ENCODE measurements around the gene GSE1. TPM values are rescaled to one million over a fixed set of nuclear protein-coding genes. Genes with fewer than 3 reads are reported as not detected.

GSE1 gene
- total RNA-seq, 1 donor from 2014 or later, result 120 TPM

DNA sequence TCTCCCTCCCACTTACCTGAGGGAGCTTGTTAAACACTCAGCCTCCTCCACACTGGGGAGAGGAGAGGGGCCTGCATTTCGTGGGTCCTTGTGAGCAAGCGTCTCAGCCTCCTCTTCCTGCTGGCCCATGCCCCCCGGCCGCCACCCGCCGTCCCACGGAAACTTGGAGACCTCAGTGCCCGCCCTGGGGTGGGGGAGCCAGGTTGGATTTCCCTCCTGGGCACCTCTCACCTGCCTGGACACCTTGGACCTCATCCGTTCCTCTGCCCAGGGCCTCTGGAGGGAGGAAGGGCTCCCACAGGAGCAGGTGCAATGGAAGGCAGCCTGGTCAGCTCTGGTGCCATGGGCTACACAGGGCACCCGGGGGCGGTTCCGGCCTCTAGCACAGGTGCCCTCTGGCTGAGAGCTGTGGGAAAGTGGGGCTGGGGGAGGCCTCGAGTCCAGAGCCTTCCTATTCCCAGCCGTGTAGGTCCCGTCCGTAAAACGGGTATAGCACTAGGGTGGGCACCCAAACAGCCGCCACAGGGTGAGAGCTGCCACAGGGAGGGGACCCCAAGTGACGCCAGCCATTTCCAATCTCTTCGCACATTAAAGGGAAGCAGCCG is 11.0 kb downstream of the GSE1 start:
- H3K27me3 ChIP-seq, result no peaks in the 10 kb centered on the region
- peaks cover 0 to 5% of the 10 kb centered on the region in 2 donors for H3K36me3 ChIP-seq
- no peak overlapping the region for H3K4me3 ChIP-seq
- TF ChIP-seq, protein P1, sequence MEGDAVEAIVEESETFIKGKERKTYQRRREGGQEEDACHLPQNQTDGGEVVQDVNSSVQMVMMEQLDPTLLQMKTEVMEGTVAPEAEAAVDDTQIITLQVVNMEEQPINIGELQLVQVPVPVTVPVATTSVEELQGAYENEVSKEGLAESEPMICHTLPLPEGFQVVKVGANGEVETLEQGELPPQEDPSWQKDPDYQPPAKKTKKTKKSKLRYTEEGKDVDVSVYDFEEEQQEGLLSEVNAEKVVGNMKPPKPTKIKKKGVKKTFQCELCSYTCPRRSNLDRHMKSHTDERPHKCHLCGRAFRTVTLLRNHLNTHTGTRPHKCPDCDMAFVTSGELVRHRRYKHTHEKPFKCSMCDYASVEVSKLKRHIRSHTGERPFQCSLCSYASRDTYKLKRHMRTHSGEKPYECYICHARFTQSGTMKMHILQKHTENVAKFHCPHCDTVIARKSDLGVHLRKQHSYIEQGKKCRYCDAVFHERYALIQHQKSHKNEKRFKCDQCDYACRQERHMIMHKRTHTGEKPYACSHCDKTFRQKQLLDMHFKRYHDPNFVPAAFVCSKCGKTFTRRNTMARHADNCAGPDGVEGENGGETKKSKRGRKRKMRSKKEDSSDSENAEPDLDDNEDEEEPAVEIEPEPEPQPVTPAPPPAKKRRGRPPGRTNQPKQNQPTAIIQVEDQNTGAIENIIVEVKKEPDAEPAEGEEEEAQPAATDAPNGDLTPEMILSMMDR (IDR thresholded peaks at IDR 0.05), result no peak
- intact Hi-C loops (cut with DNase I), result no loop called here
- no peak overlapping the region for H3K27ac ChIP-seq
- peaks cover 0 to 12% of the 10 kb centered on the region in 2 donors for H3K4me1 ChIP-seq
- DNase-seq (ENCODE audit: low spot score in 2 of 2), result no peak
- peaks cover 0 to under 1% of the 10 kb centered on the region in 2 donors for H3K9me3 ChIP-seq

DNA sequence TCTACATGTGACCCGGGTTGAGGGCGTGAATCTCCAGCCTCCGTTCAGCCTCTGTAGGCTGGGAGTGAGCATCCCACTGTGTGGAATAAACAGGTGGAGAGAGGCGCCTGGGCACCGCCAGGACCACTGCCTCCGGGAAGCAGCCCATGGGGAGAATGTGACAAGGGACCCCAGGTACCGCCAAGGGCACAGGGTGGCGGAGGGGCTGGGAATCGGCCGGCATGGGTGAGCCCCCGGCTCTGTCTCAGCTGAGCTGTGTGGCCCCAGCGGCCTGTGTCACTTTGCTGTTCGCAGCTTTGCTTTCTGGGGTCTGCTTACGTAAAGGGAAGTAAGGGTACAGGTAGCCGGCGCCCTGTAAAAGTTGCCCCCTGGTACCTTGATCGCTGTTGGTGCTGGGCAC is 11.5 kb downstream of the GSE1 start:
- Histone ChIP-seq H3K27me3 (no peaks in the 10 kb centered on the region), H3K9me3 (peaks cover 2 to 6% of the 10 kb centered on the region in 2 donors), H3K4me1 (peaks cover 0 to 12% of the 10 kb centered on the region in 2 donors), H3K36me3 (peaks cover 0 to 5% of the 10 kb centered on the region in 2 donors), H3K27ac (no peak overlapping the region), H3K4me3 (no peak overlapping the region)
- DNase-seq (ENCODE audit: low spot score in 2 of 2), result no peak
- intact Hi-C loops (cut with DNase I), result no loop called here
- TF ChIP-seq, protein P1 (IDR thresholded peaks at IDR 0.05), result no peak

DNA sequence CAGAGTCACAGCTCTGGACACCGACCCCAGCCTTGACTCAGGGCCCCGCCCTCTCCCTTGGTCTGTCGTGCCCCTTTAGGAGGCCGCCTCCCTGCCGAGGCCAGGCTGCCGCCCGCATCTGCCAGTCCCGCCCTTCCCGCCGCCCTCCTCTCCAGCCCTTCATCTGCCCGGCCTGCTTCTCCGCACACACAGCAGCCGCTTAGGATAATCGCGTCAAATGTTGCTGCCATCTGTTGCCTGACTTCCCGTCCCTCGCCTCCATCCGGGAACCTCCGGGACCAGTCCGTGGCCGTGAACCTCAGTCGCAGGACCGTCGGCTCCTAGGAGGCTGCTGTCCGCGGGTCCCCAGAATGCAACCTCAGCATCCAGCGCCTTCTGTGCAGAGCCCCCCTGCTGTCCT is 11.9 kb downstream of the GSE1 start:
- DNase-seq (ENCODE audit: low spot score in 2 of 2), result no peak
- Histone ChIP-seq H3K27me3 (no peaks in the 10 kb centered on the region), H3K27ac (no peak overlapping the region), H3K4me3 (no peak overlapping the region), H3K36me3 (peaks cover 0 to 5% of the 10 kb centered on the region in 2 donors), H3K9me3 (peaks cover 6 to 10% of the 10 kb centered on the region in 2 donors), H3K4me1 (peaks cover 0 to 12% of the 10 kb centered on the region in 2 donors)
- intact Hi-C loops (cut with DNase I), result no loop called here
- TF ChIP-seq, protein P1 (IDR thresholded peaks at IDR 0.05), result no peak

DNA sequence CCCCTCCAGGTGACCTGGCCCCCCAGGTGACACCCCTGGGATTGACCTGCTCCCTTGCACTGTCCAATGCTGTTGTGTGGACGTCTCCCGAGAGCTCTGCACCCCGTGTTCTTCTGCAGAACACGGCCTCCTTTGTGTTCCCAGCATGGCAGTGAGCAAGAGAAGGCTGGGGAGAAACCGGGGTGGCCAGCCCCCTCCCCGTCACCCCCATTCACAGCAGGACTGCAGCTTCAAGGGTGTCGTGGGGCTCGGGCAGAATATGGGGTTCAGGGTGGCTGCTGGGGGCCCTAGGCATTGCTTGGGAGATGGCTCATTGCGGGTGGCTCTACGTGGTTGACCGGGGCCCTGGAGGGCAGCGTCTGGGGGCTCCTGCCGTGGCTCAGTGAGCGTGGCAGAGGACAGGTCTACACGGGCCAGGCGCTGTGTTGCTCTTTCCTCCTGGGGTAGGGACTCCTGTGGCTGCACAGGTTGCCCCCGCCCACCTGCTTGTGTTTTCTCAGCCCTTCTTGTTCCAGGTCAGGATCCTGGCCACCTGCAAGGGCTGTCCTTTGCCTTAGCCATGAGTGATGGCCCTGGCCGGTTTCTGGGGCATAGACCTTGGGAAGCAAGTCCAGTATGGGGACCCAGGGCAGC is 12.5 kb downstream of the GSE1 start:
- TF ChIP-seq, protein P1 (IDR thresholded peaks at IDR 0.05), result no peak
- DNase-seq (ENCODE audit: low spot score in 2 of 2), result no peak
- intact Hi-C loops (cut with DNase I), result no loop called here
- Histone ChIP-seq H3K9me3 (peaks cover 8 to 10% of the 10 kb centered on the region in 2 donors), H3K27ac (no peak overlapping the region), H3K27me3 (no peaks in the 10 kb centered on the region), H3K4me1 (peaks cover 0 to 12% of the 10 kb centered on the region in 2 donors), H3K4me3 (no peak overlapping the region), H3K36me3 (peaks cover 0 to 2% of the 10 kb centered on the region in 2 donors)

DNA sequence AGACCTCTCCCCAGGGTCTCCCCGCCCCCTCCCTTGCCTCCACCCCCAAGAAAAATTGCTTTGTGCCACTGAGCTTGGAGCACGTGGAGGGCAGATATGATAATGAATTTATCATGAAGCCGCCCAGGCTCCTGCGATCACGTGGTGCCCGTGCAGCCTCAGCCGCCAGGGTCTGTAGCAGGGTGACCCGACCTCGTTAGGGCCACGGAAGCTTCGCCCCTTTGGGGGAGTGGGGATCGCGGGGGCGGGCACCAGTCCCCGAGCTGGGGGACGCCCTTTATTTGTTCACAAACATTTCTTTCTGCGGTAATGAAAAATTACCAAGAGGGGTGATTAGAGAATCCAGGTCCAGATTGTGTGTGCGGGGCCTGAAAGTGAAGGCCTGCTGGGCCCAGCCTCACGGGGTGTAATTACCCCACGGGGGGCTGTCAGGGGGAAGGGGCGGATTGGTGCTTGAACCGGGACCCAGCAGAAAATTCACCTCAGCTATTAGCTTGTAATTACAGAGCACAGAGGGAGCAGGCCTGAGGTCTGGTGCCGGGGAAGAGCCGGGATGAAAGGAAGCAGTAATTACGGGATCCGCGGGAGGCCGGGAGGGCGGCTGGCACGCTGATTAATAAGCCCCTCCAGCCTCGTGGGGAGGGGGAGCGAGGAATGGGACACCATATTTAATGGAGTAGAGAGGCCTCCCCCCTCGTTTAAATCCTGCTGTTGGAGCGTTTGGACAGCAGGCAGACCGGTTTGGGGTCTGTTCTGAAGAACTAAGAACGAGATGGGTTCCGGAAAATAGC is 13.3 kb downstream of the GSE1 start:
- H3K4me1 ChIP-seq, result peaks cover 0 to 12% of the 10 kb centered on the region in 2 donors
- peaks cover 8 to 10% of the 10 kb centered on the region in 2 donors for H3K9me3 ChIP-seq
- no peak overlapping the region for H3K4me3 ChIP-seq

More for the DNA sequence above, 13.3 kb downstream of the GSE1 start:
- DNase-seq (ENCODE audit: low spot score in 2 of 2), result no peak
- H3K27ac ChIP-seq, result no peak overlapping the region
- intact Hi-C loops (cut with DNase I), result no loop called here
- TF ChIP-seq, protein P1 (IDR thresholded peaks at IDR 0.05), result no peak
- H3K27me3 ChIP-seq, result no peaks in the 10 kb centered on the region
- no peaks in the 10 kb centered on the region for H3K36me3 ChIP-seq

All from ascending aorta (tissue), 2 donors.